Measurements from ENCODE around the gene KCNH2.
"Not testable (repeated sequence)": the region's sequence is repeated elsewhere in the genome, so short reads cannot be mapped to it uniquely, and the experiment has no call there.

KCNH2 gene

GRCh38 chr7:151012911-151013347, 34.8 kb upstream of the KCNH2 start:
- TF ChIP-seq CTCF (IDR thresholded peaks at IDR 0.05; ENCODE audit: insufficient read depth, low read length, poor library complexity, severe bottlenecking): no peak
- no peak for TF ChIP-seq EZH2phosphoT487 (conservative IDR thresholded peaks at IDR 0.05; ENCODE audit: low read length)
- Histone ChIP-seq H3F3A (ENCODE audit: insufficient read depth) (no peaks in the 10 kb centered on the region), H3K4me2 (ENCODE audit: low read depth, low read length, poor library complexity, severe bottlenecking) (no peak overlapping the region), H2AFZ (ENCODE audit: low read depth, low read length, severe bottlenecking) (no peak overlapping the region), H3K4me3 (ENCODE audit: insufficient read depth, low read length, poor library complexity, severe bottlenecking) (no peak overlapping the region), H3K9me3 (ENCODE audit: insufficient read depth, low read length) (no peaks in the 10 kb centered on the region), H3K9ac (ENCODE audit: low read length) (no peak overlapping the region), H3K79me2 (ENCODE audit: insufficient read depth, low read length) (no peaks in the 10 kb centered on the region), H3K9me2 (replicated peaks; ENCODE audit: insufficient read depth, low read length) (no peaks in the 10 kb centered on the region), H3K36me3 (ENCODE audit: low read length) (no peaks in the 10 kb centered on the region), H3K27ac (ENCODE audit: low read depth, low read length) (no peak overlapping the region), H4K20me1 (ENCODE audit: low read depth, low read length) (no peaks in the 10 kb centered on the region), H3K27me3 (ENCODE audit: low read length) (no peaks in the 10 kb centered on the region)

GRCh38 chr7:151012031-151012692, 34.0 kb upstream of the KCNH2 start:
- no peak overlapping the region for H3K4me3 ChIP-seq (ENCODE audit: insufficient read depth, low read length, poor library complexity, severe bottlenecking)
- H3K27ac ChIP-seq (ENCODE audit: low read depth, low read length): no peak overlapping the region
- no peak overlapping the region for H2AFZ ChIP-seq (ENCODE audit: low read depth, low read length, severe bottlenecking)
- no peaks in the 10 kb centered on the region for H3K27me3 ChIP-seq (ENCODE audit: low read length)
- no peak overlapping the region for H3K4me2 ChIP-seq (ENCODE audit: low read depth, low read length, poor library complexity, severe bottlenecking)
- H3K9me2 ChIP-seq (replicated peaks; ENCODE audit: insufficient read depth, low read length): no peaks in the 10 kb centered on the region
- no peaks in the 10 kb centered on the region for H3F3A ChIP-seq (ENCODE audit: insufficient read depth)
- H3K9ac ChIP-seq (ENCODE audit: low read length): no peak overlapping the region
- H4K20me1 ChIP-seq (ENCODE audit: low read depth, low read length): no peaks in the 10 kb centered on the region
- H3K36me3 ChIP-seq (ENCODE audit: low read length): no peaks in the 10 kb centered on the region
- no peaks in the 10 kb centered on the region for H3K79me2 ChIP-seq (ENCODE audit: insufficient read depth, low read length)
- H3K9me3 ChIP-seq (ENCODE audit: insufficient read depth, low read length): no peaks in the 10 kb centered on the region
- no peak for TF ChIP-seq EZH2phosphoT487 (conservative IDR thresholded peaks at IDR 0.05; ENCODE audit: low read length)
- no peak for TF ChIP-seq CTCF (IDR thresholded peaks at IDR 0.05; ENCODE audit: insufficient read depth, low read length, poor library complexity, severe bottlenecking)

- not testable (repeated sequence) for H3K27me3 ChIP-seq (ENCODE audit: low read length); H4K20me1 ChIP-seq (ENCODE audit: low read depth, low read length); H3K36me3 ChIP-seq (ENCODE audit: low read length); H3K9ac ChIP-seq (ENCODE audit: low read length); H3F3A ChIP-seq (ENCODE audit: insufficient read depth); H3K9me2 ChIP-seq (replicated peaks; ENCODE audit: insufficient read depth, low read length); H3K9me3 ChIP-seq (ENCODE audit: insufficient read depth, low read length); H2AFZ ChIP-seq (ENCODE audit: low read depth, low read length, severe bottlenecking); H3K27ac ChIP-seq (ENCODE audit: low read depth, low read length); H3K4me3 ChIP-seq (ENCODE audit: insufficient read depth, low read length, poor library complexity, severe bottlenecking); H3K79me2 ChIP-seq (ENCODE audit: insufficient read depth, low read length); H3K4me2 ChIP-seq (ENCODE audit: low read depth, low read length, poor library complexity, severe bottlenecking)
These were observed 33.5 kb upstream of the KCNH2 start for GRCh38 chr7:151011616-151012015.

GRCh38 chr7:151011097-151011409, 32.9 kb upstream of the KCNH2 start:
- H2AFZ ChIP-seq (ENCODE audit: low read depth, low read length, severe bottlenecking): no peak overlapping the region
- H3K36me3 ChIP-seq (ENCODE audit: low read length): no peaks in the 10 kb centered on the region
- H3F3A ChIP-seq (ENCODE audit: insufficient read depth): no peaks in the 10 kb centered on the region
- no peak overlapping the region for H3K4me3 ChIP-seq (ENCODE audit: insufficient read depth, low read length, poor library complexity, severe bottlenecking)
- H3K27me3 ChIP-seq (ENCODE audit: low read length): no peaks in the 10 kb centered on the region
- no peaks in the 10 kb centered on the region for H4K20me1 ChIP-seq (ENCODE audit: low read depth, low read length)
- H3K79me2 ChIP-seq (ENCODE audit: insufficient read depth, low read length): no peaks in the 10 kb centered on the region
- no peak overlapping the region for H3K4me2 ChIP-seq (ENCODE audit: low read depth, low read length, poor library complexity, severe bottlenecking)
- H3K9me3 ChIP-seq (ENCODE audit: insufficient read depth, low read length): no peaks in the 10 kb centered on the region
- H3K9ac ChIP-seq (ENCODE audit: low read length): no peak overlapping the region
- H3K9me2 ChIP-seq (replicated peaks; ENCODE audit: insufficient read depth, low read length): no peaks in the 10 kb centered on the region
- TF ChIP-seq EZH2phosphoT487 (conservative IDR thresholded peaks at IDR 0.05; ENCODE audit: low read length): no peak
- H3K27ac ChIP-seq (ENCODE audit: low read depth, low read length): no peak overlapping the region

All from SU-DHL-6 (cell line).